HepG2 (cell line): Measurements from ENCODE around the gene FNIP2. TPM values are rescaled to one million over a fixed set of nuclear protein-coding genes. Genes with fewer than 3 reads are reported as not detected.
A peak's percentile ranks its signal among the peaks of the same experiment; 100 is the strongest.

ENCODE experiments used
- ATAC-seq: fragments of 200-7000 bp; cut with Tn5 transposase; 3 replicates; pipeline ENCODE4 v1.9.1; 2020; ENCODE audit warnings: mild to moderate bottlenecking, moderate library complexity
- BruUV-seq: library from RNA; stranded (reverse); fragments of 400-500 nt; replicated peaks from 2 replicates; lab custom pipeline; 2021; lab: Mats Ljungman, UMichigan
- CTCF ChIA-PET: fragments of 300-600 bp; formaldehyde crosslinking; extraction: SDS; loops from one replicate; lab custom pipeline; 2021; ENCODE audit warnings: low total read pairs, inconsistent platforms, low intra/inter-chr PET ratio; lab: Yijun Ruan, JAX
- POLR2A ChIA-PET: fragments of 350-600 bp; sonication (Branson Sonifier 250); formaldehyde crosslinking; loops from one replicate; lab custom pipeline; 2020; ENCODE audit warnings: antibody characterized with exemption, inconsistent platforms; lab: Yijun Ruan, JAX
- DNase-seq: peaks from one replicate; pipeline ENCODE4 v3.0.0-alpha.2; 2015; ENCODE audit warnings: low spot score
- FAIRE-seq: peaks from 3 replicates; lab custom pipeline; 2011; peaks lifted over from hg19 to GRCh38; lab: Jason Lieb, UNC
- H2AFZ ChIP-seq: one replicate; pipeline ENCODE4 v1.6.1; 2011; ENCODE audit warnings: low read length, inconsistent platforms
- H3K27ac ChIP-seq: fragments of 300-600 bp; 3 replicates; pipeline ENCODE4 v1.8.0; 2011; ENCODE audit warnings: mixed run types, mild to moderate bottlenecking, mixed read lengths, low read length, inconsistent platforms; ENCODE audit not compliant: insufficient read depth; ENCODE audit errors: extremely low read length
- H3K27me3 ChIP-seq, 2 experiments: fragments of 200-600 bp in 1 of 2; 2 replicates in 1 of 2; 3 replicates in 1 of 2; pipeline versions ENCODE4 v1.6.0 to v1.8.0; 2011; ENCODE audit warnings: low read length in 2 of 2, mild to moderate bottlenecking in 2 of 2, moderate library complexity in 2 of 2, inconsistent platforms in 1 of 2; ENCODE audit not compliant: insufficient read depth in 2 of 2, control insufficient read depth in 1 of 2
- H3K36me3 ChIP-seq, 2 experiments: fragments of 200-600 bp in 1 of 2; replicated peaks in 1 of 2; 2 replicates in 1 of 2; 3 replicates in 1 of 2; pipeline versions ENCODE4 v1.5.1 to v1.8.0; 2011; ENCODE audit warnings: low read length in 2 of 2, inconsistent platforms in 1 of 2; ENCODE audit not compliant: insufficient read depth in 2 of 2, control insufficient read depth in 1 of 2
- H3K4me1 ChIP-seq: 2 replicates; pipeline ENCODE4 v1.5.1; 2012; ENCODE audit warnings: low read length, inconsistent platforms; ENCODE audit not compliant: insufficient read depth
- H3K4me2 ChIP-seq: 2 replicates; pipeline ENCODE4 v1.6.0; 2011; ENCODE audit warnings: low read depth, low read length, inconsistent platforms
- H3K4me3 ChIP-seq, 3 experiments: fragments of 200-600 bp in 1 of 3; sonication (generic), shearing (Covaris generic) in 1 of 3; replicated peaks in 1 of 3; 2 replicates each; pipeline ENCODE4 v1.5.1; 2011 to 2016; ENCODE audit warnings: low read length in 3 of 3, inconsistent platforms in 2 of 3, low read depth in 2 of 3, mild to moderate bottlenecking in 2 of 3, control low read depth in 1 of 3, mixed read lengths in 1 of 3; ENCODE audit not compliant: insufficient read depth in 1 of 3
- H3K79me2 ChIP-seq: one replicate; pipeline ENCODE4 v1.6.1; 2011; ENCODE audit warnings: low read length, inconsistent platforms; ENCODE audit not compliant: insufficient read depth
- H3K9ac ChIP-seq: 2 replicates; pipeline ENCODE4 v1.6.0; 2011; ENCODE audit warnings: mild to moderate bottlenecking, low read depth, low read length, inconsistent platforms; ENCODE audit not compliant: insufficient read depth
- H3K9me3 ChIP-seq: 2 replicates; pipeline ENCODE4 v1.5.1; 2012; ENCODE audit warnings: mild to moderate bottlenecking, low read length
- H4K20me1 ChIP-seq: 2 replicates; pipeline ENCODE4 v1.6.0; 2011; ENCODE audit warnings: inconsistent platforms, mild to moderate bottlenecking, low read length, moderate library complexity; ENCODE audit not compliant: insufficient read depth
- CCAR2 ChIP-seq: fragments of 200-400 bp; formaldehyde crosslinking; optimal IDR thresholded peaks from 2 replicates; pipeline ENCODE3; 2018; ENCODE audit warnings: low read depth, mild to moderate bottlenecking, low read length, moderate library complexity
- ELF1 ChIP-seq: sonication (generic); formaldehyde crosslinking; IDR thresholded peaks from 2 replicates; pipeline ENCODE4 v1.4.0; 2020; ENCODE audit warnings: missing genetic modification reagents
- GFI1 ChIP-seq: sonication (generic); formaldehyde crosslinking; IDR thresholded peaks from 2 replicates; pipeline ENCODE4 v1.5.0; 2020; ENCODE audit warnings: missing genetic modification reagents, mild to moderate bottlenecking, borderline replicate concordance
- IRF2 ChIP-seq: IDR thresholded peaks from 2 replicates; pipeline ENCODE4 v1.6.1; 2018; ENCODE audit warnings: missing genetic modification reagents, missing compliant biosample characterization
- IRX3 ChIP-seq: sonication (generic); formaldehyde crosslinking; IDR thresholded peaks from 2 replicates; pipeline ENCODE4 v1.8.1; 2023; ENCODE audit warnings: mild to moderate bottlenecking, low read depth, missing genetic modification reagents, borderline replicate concordance
- ISL2 ChIP-seq: sonication (generic); formaldehyde crosslinking; IDR thresholded peaks from 2 replicates; pipeline ENCODE4 v1.5.0; 2020; ENCODE audit warnings: missing genetic modification reagents
- KLF15 ChIP-seq: sonication (generic); formaldehyde crosslinking; IDR thresholded peaks from 2 replicates; pipeline ENCODE4 v1.8.1; 2023; ENCODE audit warnings: borderline replicate concordance, mild to moderate bottlenecking, inconsistent platforms, missing genetic modification reagents, mixed read lengths
- MED1 ChIP-seq: sonication (generic); formaldehyde crosslinking; IDR thresholded peaks from 2 replicates; pipeline ENCODE4 v1.4.0; 2020; ENCODE audit warnings: missing genetic modification reagents
- MTA3 ChIP-seq: sonication (generic); formaldehyde crosslinking; IDR thresholded peaks from 2 replicates; pipeline ENCODE4 v1.4.0; 2020; ENCODE audit warnings: missing genetic modification reagents
- PCBP2 ChIP-seq: fragments of 200-400 bp; formaldehyde crosslinking; optimal IDR thresholded peaks from 2 replicates; pipeline ENCODE3; 2018; ENCODE audit warnings: low read length, low read depth; ENCODE audit not compliant: poor library complexity, severe bottlenecking
- RAD21 ChIP-seq: fragments of 450-650 bp; formaldehyde crosslinking; IDR thresholded peaks from 2 replicates; pipeline ENCODE4 v1.5.0; 2020; ENCODE audit warnings: mild to moderate bottlenecking
- RARA ChIP-seq: IDR thresholded peaks from 2 replicates; pipeline ENCODE4 v1.6.1; 2016; ENCODE audit warnings: missing genetic modification reagents, missing compliant biosample characterization
- RXRB ChIP-seq: IDR thresholded peaks from 2 replicates; pipeline ENCODE4 v1.6.1; 2016; ENCODE audit warnings: borderline replicate concordance, missing genetic modification reagents, missing compliant biosample characterization
- SIX4 ChIP-seq: sonication (generic); formaldehyde crosslinking; IDR thresholded peaks from 2 replicates; pipeline ENCODE4 v1.4.0; 2020; ENCODE audit warnings: missing genetic modification reagents
- SMC3 ChIP-seq: IDR thresholded peaks from 2 replicates; pipeline ENCODE4 v1.6.1; 2011; ENCODE audit warnings: low read length, improper control_type of control experiment
- SOX13 ChIP-seq, 3 experiments: fragments of 450-650 bp in 1 of 3; sonication (generic) in 1 of 3; formaldehyde crosslinking in 1 of 3; IDR thresholded peaks in 2 of 3; conservative IDR thresholded peaks in 1 of 3; 2 replicates each; pipeline versions ENCODE4 v1.5.0 to v1.6.1; 2016 to 2020; ENCODE audit warnings: antibody characterized with exemption in 1 of 3, mild to moderate bottlenecking in 1 of 3, missing compliant biosample characterization in 1 of 3, missing genetic modification reagents in 1 of 3, moderate library complexity in 1 of 3
- SOX6 ChIP-seq, 2 experiments: fragments of 450-650 bp in 1 of 2; sonication (generic) in 1 of 2; formaldehyde crosslinking in 1 of 2; IDR thresholded peaks; 2 replicates each; pipeline versions ENCODE4 v1.4.0 to v1.6.1; 2017 to 2020; ENCODE audit warnings: antibody characterized with exemption in 1 of 2, mild to moderate bottlenecking in 1 of 2, missing genetic modification reagents in 1 of 2
- WGBS: methylation state at CpG from one replicate; pipeline ENCODE4 v1.1.6; 2017; ENCODE audit warnings: low lambda C conversion rate; 5-methylcytosine and 5-hydroxymethylcytosine counted together
- in situ Hi-C: cut with HindIII; loops from 2 replicates; pipeline ENCODE4 v1.10.0; 2017; ENCODE audit warnings: low pct_unique_long_range_greater_than_20kb; ENCODE audit not compliant: extremely low pct_ligation_motif_present
- intact Hi-C: fragments of 100-400 bp; cut with micrococcal nuclease; formaldehyde crosslinking; loops from one replicate; pipeline ENCODE4 v1.10.0; 2022; ENCODE audit not compliant: unreplicated experiment
- polyA plus RNA-seq, 8 experiments: library from polyadenylated mRNA; depleted of rRNA in 3 of 8; stranded (reverse) in 7 of 8; unstranded in 1 of 8; fragments of >200 nt; fragmentation: Illumina TruSeq in 4 of 8; extraction: Trizol in 4 of 8; gene quantifications; 2 replicates each; pipeline versions ENCODE4 v1.2.1 to v1.2.3, GENCODE V29; 2011 to 2016; ENCODE audit warnings: low read depth in 4 of 8, missing spikeins in 1 of 8, mixed read lengths in 1 of 8; ENCODE audit not compliant: insufficient read depth in 1 of 8
- total RNA-seq, 5 experiments: library from RNA; depleted of rRNA; stranded (reverse); fragments of >200 nt; fragmentation: Illumina TruSeq; extraction: Trizol; gene quantifications; 2 replicates each; pipeline ENCODE4 v1.2.3, GENCODE V29; 2016; ENCODE audit warnings: low read depth in 1 of 5
- TF ChIP-seq, protein P1 (sequence below): sonication (generic); formaldehyde crosslinking; IDR thresholded peaks from 2 replicates; pipeline ENCODE4 v1.5.1; 2020; ENCODE audit warnings: mild to moderate bottlenecking, moderate library complexity, missing genetic modification reagents
- TF ChIP-seq, protein P2 (sequence below): sonication (generic); formaldehyde crosslinking; IDR thresholded peaks from 2 replicates; pipeline ENCODE4 v1.5.1; 2020; ENCODE audit warnings: missing genetic modification reagents, mild to moderate bottlenecking, borderline replicate concordance
- TF ChIP-seq, protein P3 (sequence below): sonication (generic); formaldehyde crosslinking; IDR thresholded peaks from 2 replicates; pipeline ENCODE4 v1.5.0; 2020; ENCODE audit warnings: missing genetic modification reagents

Gene FNIP2
- total and polyA plus RNA-seq, 2 of the 13 experiments (the other 11 are each of a cell fraction or from before 2014, with no cell fraction given), result 15.5 to 21.0 TPM

DNA sequence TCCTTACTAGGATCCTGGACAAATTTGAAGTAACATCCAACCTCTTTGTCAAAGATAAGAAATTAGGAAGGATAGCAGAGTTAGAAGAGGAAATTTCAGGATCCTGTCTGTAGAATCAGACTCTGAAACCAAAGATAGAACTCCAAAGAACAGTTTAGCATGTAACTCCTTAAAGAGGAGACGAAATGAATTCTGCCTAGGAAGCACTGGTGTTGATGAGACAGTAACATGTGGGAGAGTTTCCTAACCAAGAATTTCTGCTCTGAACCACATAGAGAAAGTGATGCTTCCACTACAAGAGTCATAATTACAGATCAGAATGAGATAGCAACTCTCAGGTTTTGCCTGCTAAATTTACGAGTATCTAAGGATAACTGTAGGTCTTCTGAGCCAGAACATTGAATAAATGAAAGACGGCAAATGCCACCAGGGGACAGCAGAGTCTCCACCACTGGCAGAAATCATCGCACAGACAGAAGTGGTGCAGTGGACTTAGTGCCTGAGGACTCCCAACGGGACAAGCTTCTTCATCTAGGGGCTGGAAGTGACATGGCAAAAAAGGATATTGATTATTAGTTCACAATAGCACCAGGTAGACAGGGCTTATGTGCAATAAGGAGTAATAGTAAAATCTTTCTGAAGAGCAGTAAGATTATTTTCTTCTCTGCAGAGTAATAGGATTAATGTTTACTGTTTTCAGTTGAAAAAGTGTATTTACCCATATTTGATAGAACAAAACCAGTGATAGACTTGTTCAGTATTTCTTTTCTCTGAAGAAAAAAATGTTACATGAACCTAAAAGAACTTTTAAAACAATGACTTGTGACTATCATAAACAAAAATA, 38.9 kb upstream of the FNIP2 start:
- Histone ChIP-seq H3K4me2 (peak overlapping the region; percentile 60), H4K20me1 (no peaks in the 10 kb centered on the region), H2AFZ (peak overlapping the region; percentile 88), H3K4me1 (peaks cover 21% of the 10 kb centered on the region), H3K36me3 (no peaks in the 10 kb centered on the region), H3K79me2 (no peaks in the 10 kb centered on the region), H3K9me3 (no peaks in the 10 kb centered on the region), H3K4me3 (peak overlapping the region in 2 of 3 experiments; percentile 13 to 14; a peak in 2 of 6 replicates), H3K9ac (no peak overlapping the region), H3K27me3 (no peaks in the 10 kb centered on the region; a peak in 1 of 5 replicates), H3K27ac (no peak overlapping the region)
- FAIRE-seq, result peak; percentile 84
- 10% methylated on average over 5 of the region's 5 CpGs for WGBS
- BruUV-seq, result no TSS peak
- intact Hi-C loops, result loop anchor here (1.0 to 10.0 kb wide), 6 partner anchors 38 to 473 kb away; partner anchors contain the start of gene RAPGEF2
- CTCF ChIA-PET, result interaction anchor here (0.7 to 2.8 kb wide), 5 partner anchors 121 to 473 kb away, joined by 3 to 30 read pairs (median 5); no protein-coding TSS in a partner anchor
- peak; percentile 67 for DNase-seq
- peak; percentile 99 for ATAC-seq
- POLR2A ChIA-PET, result no interaction called here
- in situ Hi-C loops, result loop anchor here (5.0 to 25.0 kb wide), 4 partner anchors 117 to 475 kb away; no protein-coding TSS in a partner anchor
- TF ChIP-seq MTA3 (no peak), RAD21 (CRISPR knock-in tag) (peak; percentile 90), GFI1 (CRISPR knock-in tag) (peak; percentile 53; the same call in 1 of the 2 replicates), IRX3 (CRISPR knock-in tag) (no peak), PCBP2 (no peak), SMC3 (peak; percentile 99), MED1 (CRISPR knock-in tag) (0 out of 2 replicates have a peak, but pooled peaks have one; percentile 19), RARA (CRISPR knock-in tag) (peak; percentile 9; the same call in 1 of the 2 replicates), SIX4 (CRISPR knock-in tag) (no peak), IRF2 (CRISPR knock-in tag) (peak; percentile 80; the same call in 1 of the 2 replicates), CCAR2 (no peak), RXRB (peak; percentile 39; the same call in 1 of the 2 replicates), ELF1 (CRISPR knock-in tag) (no peak), ISL2 (CRISPR knock-in tag) (peak; percentile 53; the same call in 1 of the 2 replicates), SOX13 (IDR thresholded peaks at IDR 0.05) (no peak), SOX13 (CRISPR knock-in tag; conservative IDR thresholded peaks at IDR 0.05 in 1 of 2, IDR thresholded peaks at IDR 0.05 in 1 of 2) (0 out of 4 replicates have a peak, but pooled peaks of 1 of the 2 experiments have one; percentile 15), KLF15 (no peak), SOX6 (IDR thresholded peaks at IDR 0.05) (no peak), SOX6 (CRISPR knock-in tag; IDR thresholded peaks at IDR 0.05) (0 out of 2 replicates have a peak, but pooled peaks have one; percentile 33)
- TF ChIP-seq, protein P1, sequence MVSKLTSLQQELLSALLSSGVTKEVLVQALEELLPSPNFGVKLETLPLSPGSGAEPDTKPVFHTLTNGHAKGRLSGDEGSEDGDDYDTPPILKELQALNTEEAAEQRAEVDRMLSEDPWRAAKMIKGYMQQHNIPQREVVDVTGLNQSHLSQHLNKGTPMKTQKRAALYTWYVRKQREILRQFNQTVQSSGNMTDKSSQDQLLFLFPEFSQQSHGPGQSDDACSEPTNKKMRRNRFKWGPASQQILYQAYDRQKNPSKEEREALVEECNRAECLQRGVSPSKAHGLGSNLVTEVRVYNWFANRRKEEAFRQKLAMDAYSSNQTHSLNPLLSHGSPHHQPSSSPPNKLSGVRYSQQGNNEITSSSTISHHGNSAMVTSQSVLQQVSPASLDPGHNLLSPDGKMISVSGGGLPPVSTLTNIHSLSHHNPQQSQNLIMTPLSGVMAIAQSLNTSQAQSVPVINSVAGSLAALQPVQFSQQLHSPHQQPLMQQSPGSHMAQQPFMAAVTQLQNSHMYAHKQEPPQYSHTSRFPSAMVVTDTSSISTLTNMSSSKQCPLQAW (CRISPR knock-in tag), result peak; percentile 55; the same call in 1 of the 2 replicates
- TF ChIP-seq, protein P2, sequence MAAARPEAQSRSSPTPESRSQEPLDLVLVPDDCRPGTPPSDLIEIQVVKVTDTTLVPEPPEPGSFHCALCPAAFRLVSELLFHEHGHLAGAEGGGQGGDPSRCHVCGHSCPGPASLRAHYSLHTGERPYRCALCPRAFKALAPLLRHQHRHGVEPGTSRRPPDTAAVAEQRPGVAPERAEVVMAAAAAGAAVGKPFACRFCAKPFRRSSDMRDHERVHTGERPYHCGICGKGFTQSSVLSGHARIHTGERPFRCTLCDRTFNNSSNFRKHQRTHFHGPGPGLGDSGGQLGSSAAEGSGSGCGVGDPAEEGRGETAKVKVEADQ (CRISPR knock-in tag), result no peak
- TF ChIP-seq, protein P3, sequence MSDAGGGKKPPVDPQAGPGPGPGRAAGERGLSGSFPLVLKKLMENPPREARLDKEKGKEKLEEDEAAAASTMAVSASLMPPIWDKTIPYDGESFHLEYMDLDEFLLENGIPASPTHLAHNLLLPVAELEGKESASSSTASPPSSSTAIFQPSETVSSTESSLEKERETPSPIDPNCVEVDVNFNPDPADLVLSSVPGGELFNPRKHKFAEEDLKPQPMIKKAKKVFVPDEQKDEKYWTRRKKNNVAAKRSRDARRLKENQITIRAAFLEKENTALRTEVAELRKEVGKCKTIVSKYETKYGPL (CRISPR knock-in tag), result 0 out of 2 replicates have a peak, but pooled peaks have one; percentile 26
